ENCODE data around the gene CLEC6A.
"Not testable (repeated sequence)": the region's sequence is repeated elsewhere in the genome, so short reads cannot be mapped to it uniquely, and the experiment has no call there.

Gene CLEC6A

DNA sequence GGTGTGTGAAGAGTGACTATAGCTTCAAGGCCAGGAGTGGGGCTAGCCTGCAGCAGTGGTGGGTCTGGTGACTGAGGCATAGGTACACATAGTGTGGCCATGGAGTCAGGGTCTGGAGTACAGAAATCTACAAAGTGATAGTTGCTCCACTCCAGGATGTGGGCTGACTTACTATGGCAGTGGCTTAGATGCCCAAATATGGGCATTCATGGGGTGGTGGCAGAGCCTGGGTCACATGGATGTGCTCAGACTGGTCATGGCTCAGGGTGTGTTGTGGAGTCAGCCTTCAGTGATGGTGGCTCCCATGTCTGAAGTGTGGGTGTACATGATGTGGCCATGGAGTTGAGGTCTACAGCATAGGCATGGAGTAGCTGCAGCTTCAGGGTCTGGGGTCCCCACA, 27.3 kb downstream of the CLEC6A start:
- H3K36me3 ChIP-seq (replicated peaks; ENCODE audit: low read depth, low read length): no peaks in the 10 kb centered on the region
- H2AFZ ChIP-seq (ENCODE audit: low read depth, low read length): no peak overlapping the region
- no peak overlapping the region for H3K4me2 ChIP-seq (ENCODE audit: low read length)
- TF ChIP-seq EZH2phosphoT487 (IDR thresholded peaks at IDR 0.05; ENCODE audit: low read depth): no peak
- TF ChIP-seq, protein P1, sequence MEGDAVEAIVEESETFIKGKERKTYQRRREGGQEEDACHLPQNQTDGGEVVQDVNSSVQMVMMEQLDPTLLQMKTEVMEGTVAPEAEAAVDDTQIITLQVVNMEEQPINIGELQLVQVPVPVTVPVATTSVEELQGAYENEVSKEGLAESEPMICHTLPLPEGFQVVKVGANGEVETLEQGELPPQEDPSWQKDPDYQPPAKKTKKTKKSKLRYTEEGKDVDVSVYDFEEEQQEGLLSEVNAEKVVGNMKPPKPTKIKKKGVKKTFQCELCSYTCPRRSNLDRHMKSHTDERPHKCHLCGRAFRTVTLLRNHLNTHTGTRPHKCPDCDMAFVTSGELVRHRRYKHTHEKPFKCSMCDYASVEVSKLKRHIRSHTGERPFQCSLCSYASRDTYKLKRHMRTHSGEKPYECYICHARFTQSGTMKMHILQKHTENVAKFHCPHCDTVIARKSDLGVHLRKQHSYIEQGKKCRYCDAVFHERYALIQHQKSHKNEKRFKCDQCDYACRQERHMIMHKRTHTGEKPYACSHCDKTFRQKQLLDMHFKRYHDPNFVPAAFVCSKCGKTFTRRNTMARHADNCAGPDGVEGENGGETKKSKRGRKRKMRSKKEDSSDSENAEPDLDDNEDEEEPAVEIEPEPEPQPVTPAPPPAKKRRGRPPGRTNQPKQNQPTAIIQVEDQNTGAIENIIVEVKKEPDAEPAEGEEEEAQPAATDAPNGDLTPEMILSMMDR (IDR thresholded peaks at IDR 0.05; ENCODE audit: low read depth, low read length): no peak
- no peak overlapping the region for H3K4me3 ChIP-seq (ENCODE audit: low read length)
- no peaks in the 10 kb centered on the region for H3K4me1 ChIP-seq (ENCODE audit: low read length)
- no peaks in the 10 kb centered on the region for H4K20me1 ChIP-seq (ENCODE audit: insufficient read depth, low read length)
- H3K27ac ChIP-seq (ENCODE audit: low read length): no peak overlapping the region
- H3K27me3 ChIP-seq (ENCODE audit: low read depth, low read length): peaks cover 61% of the 10 kb centered on the region
- no peaks in the 10 kb centered on the region for H3K9me3 ChIP-seq (ENCODE audit: insufficient read depth, low read length)
- H3K79me2 ChIP-seq (ENCODE audit: low read length): no peaks in the 10 kb centered on the region
- no peak overlapping the region for H3K9ac ChIP-seq (ENCODE audit: low read length)

DNA sequence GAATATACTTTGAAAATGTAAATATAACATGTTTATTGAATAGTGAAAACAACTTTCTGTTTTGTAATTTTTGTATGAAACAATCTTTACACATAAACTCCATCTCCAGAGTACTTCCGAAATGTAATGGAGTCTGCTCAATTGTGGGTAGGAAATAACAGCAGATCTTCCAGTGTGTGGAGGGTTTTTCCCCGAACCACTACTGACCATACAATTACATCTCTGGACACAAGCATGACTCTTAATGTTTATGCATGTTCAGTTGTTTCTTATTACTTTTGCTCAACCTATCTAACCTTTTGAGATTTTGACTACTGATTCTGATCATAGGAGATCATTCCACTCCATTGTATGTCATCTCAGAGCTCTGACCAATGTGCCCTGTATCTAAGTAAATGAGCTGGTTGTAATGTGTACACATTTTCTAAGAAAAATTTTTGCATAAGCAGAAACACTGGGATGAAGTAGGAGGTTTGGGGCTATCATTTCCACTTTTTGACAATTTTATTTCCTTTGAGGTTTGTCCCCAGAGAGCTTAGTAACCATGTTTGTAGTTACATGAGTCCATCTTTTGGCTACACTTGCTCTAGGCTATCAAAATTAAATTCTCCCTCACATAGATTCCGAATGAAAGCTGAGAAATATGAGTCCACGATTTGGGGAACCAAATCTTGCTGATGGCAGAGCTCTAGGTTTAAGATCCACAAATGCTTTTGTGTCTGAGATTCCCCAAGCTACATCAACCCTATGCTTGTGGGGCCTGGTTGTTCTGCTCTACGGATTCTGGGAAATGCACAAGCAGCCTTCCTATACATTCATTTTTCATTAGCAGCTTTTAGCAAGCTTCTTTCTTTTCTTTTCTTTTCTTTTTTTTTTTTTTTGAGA, 36.1 kb downstream of the CLEC6A start:
- Histone ChIP-seq H2AFZ (ENCODE audit: low read depth, low read length) (no peak overlapping the region), H3K79me2 (ENCODE audit: low read length) (no peaks in the 10 kb centered on the region), H3K4me2 (ENCODE audit: low read length) (peak overlapping the region; percentile 65), H3K9ac (ENCODE audit: low read length) (no peak overlapping the region), H3K9me3 (ENCODE audit: insufficient read depth, low read length) (no peaks in the 10 kb centered on the region), H3K36me3 (replicated peaks; ENCODE audit: low read depth, low read length) (no peaks in the 10 kb centered on the region), H3K27ac (ENCODE audit: low read length) (no peak overlapping the region), H3K27me3 (ENCODE audit: low read depth, low read length) (peaks cover 79% of the 10 kb centered on the region), H3K4me1 (ENCODE audit: low read length) (peaks cover 34% of the 10 kb centered on the region), H4K20me1 (ENCODE audit: insufficient read depth, low read length) (no peaks in the 10 kb centered on the region), H3K4me3 (ENCODE audit: low read length) (no peak overlapping the region)
- TF ChIP-seq, protein P1 (IDR thresholded peaks at IDR 0.05; ENCODE audit: low read depth, low read length): no peak
- no peak for TF ChIP-seq EZH2phosphoT487 (IDR thresholded peaks at IDR 0.05; ENCODE audit: low read depth)

DNA sequence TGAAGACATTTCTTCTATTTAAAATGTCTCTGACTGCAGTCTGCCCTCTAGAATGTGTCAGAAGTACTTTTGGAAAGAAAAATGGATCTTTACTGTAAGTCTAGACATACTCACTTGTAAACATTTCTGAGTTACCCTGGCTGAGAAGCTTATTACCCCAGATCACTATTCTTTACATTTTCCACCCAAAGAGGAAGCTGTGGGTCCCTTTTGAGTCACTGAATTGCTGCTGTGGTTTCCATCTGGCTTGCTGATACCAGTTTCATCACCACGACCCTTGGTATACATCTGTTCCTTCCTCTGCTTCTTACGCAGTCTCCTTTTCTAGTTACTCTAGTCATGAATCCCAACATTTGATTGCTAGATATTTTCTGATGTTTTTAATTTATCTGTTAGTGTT, 37.3 kb downstream of the CLEC6A start:
- TF ChIP-seq, protein P1 (IDR thresholded peaks at IDR 0.05; ENCODE audit: low read depth, low read length): no peak
- no peak for TF ChIP-seq EZH2phosphoT487 (IDR thresholded peaks at IDR 0.05; ENCODE audit: low read depth)
- Histone ChIP-seq H4K20me1 (ENCODE audit: insufficient read depth, low read length) (no peaks in the 10 kb centered on the region), H3K9ac (ENCODE audit: low read length) (no peak overlapping the region), H3K79me2 (ENCODE audit: low read length) (no peaks in the 10 kb centered on the region), H3K9me3 (ENCODE audit: insufficient read depth, low read length) (no peaks in the 10 kb centered on the region), H3K27ac (ENCODE audit: low read length) (peak overlapping the region; percentile 32), H3K4me1 (ENCODE audit: low read length) (peaks cover 34% of the 10 kb centered on the region), H3K4me3 (ENCODE audit: low read length) (peak overlapping the region; percentile 30), H3K4me2 (ENCODE audit: low read length) (peak overlapping the region; percentile 66), H2AFZ (ENCODE audit: low read depth, low read length) (no peak overlapping the region), H3K36me3 (replicated peaks; ENCODE audit: low read depth, low read length) (no peaks in the 10 kb centered on the region), H3K27me3 (ENCODE audit: low read depth, low read length) (peaks cover 79% of the 10 kb centered on the region)

DNA sequence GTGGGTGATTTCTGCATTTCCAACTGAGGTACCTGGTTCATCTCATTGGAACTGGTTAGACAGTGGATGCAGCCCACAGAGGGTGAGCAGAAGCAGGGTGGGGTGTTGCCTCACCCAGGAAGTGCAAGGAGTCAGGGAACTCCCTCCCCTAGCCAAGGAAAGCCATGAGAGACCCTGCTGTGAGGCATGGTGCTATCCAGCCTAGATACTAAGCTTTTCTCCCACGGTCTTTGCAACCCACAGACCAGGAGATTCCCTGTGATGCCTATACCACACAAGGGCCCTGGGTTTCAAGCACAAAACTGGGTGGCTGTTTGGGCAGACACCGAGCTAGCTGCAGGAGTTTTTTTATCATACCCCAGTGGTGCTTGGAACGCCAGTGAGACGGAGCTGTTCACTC, 39.9 kb downstream of the CLEC6A start:
- Histone ChIP-seq H3K27me3 (ENCODE audit: low read depth, low read length) (peaks cover 74% of the 10 kb centered on the region), H3K4me1 (ENCODE audit: low read length) (peaks cover 34% of the 10 kb centered on the region)
- not testable (repeated sequence) for H3K4me2 ChIP-seq (ENCODE audit: low read length); H3K27ac ChIP-seq (ENCODE audit: low read length); H4K20me1 ChIP-seq (ENCODE audit: insufficient read depth, low read length); H3K36me3 ChIP-seq (replicated peaks; ENCODE audit: low read depth, low read length); H2AFZ ChIP-seq (ENCODE audit: low read depth, low read length); H3K9me3 ChIP-seq (ENCODE audit: insufficient read depth, low read length); H3K9ac ChIP-seq (ENCODE audit: low read length); H3K79me2 ChIP-seq (ENCODE audit: low read length); H3K4me3 ChIP-seq (ENCODE audit: low read length)

DNA sequence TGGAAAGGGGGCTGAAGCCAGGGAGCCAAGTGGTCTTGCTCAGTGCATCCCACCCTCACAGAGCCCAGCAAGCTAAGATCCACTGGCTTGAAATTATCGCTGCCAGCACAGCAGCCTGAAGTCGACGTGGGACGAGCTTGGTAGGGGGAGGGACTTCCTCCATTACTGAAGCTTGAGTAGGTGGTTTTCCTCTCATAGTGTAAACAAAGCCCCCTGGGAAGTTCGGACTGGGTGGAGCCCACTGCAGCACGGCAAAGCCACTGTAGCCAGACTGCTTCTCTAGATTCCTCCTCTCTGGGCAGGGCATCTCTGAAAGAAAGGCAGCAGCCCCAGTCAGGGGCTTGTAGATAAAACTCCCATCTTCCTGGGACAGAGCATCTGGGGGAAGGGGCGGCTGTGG, 40.3 kb downstream of the CLEC6A start:
- H3K36me3 ChIP-seq (replicated peaks; ENCODE audit: low read depth, low read length); H3K79me2 ChIP-seq (ENCODE audit: low read length); H2AFZ ChIP-seq (ENCODE audit: low read depth, low read length); H4K20me1 ChIP-seq (ENCODE audit: insufficient read depth, low read length); H3K27ac ChIP-seq (ENCODE audit: low read length); H3K4me3 ChIP-seq (ENCODE audit: low read length); H3K9me3 ChIP-seq (ENCODE audit: insufficient read depth, low read length); H3K4me2 ChIP-seq (ENCODE audit: low read length); H3K9ac ChIP-seq (ENCODE audit: low read length): not testable (repeated sequence)
- Histone ChIP-seq H3K27me3 (ENCODE audit: low read depth, low read length) (peaks cover 70% of the 10 kb centered on the region), H3K4me1 (ENCODE audit: low read length) (peaks cover 34% of the 10 kb centered on the region)

Data from OCI-LY3 (cell line).